Fibroblast of skin of left quadriceps (primary cell): ENCODE results near the gene P2RY2.

ENCODE experiments used
- DNase-seq, 2 experiments: peaks; one replicate each; pipeline ENCODE4 v3.0.0-alpha.2; 2013; ENCODE audit warnings: low read depth in 2 of 2

P2RY2 gene

GRCh38 chr11:73283276-73284000, 65.4 kb downstream of the P2RY2 start:
- no peak for DNase-seq

DNA sequence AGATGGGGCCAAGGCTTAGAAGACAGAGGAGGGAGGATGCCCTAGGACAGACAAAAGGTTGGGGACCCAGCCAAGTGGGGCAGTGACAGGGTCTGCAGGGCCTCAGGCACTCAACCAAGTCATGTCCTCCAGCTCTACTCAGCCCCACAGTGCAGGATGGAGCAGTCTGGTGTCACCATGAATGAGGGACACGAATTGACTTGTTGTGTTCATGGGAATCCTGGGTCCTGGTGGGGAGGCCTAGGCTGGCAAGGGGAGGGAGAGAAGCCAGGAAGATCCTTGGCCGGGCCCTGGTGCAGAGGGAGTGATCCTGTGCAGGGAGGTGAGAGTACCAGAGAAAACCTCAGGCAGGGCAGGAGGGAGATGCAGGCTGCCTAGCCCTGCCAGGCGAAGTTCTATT, 66.0 kb downstream of the P2RY2 start:
- DNase-seq = no peak

DNA sequence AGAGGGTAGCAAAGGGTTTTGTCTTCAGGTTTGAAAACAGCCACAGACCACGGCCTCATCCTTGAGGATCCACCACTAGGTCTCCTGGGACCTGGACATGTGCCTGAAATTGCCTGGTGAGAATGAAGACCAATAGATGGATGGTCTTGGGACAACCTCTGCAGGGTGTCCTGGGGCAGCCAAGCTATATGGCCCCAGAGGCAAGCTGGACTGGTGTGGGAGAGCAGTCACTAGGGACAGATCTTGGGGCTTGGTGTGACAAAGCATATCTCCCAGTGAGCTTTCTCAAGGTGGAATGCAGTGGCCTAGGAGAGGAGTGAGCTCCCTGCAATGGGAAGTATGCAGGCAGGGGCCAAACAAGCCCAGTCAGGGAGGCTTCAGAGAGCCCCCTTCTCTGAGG, 67.6 kb downstream of the P2RY2 start:
- DNase-seq = no peak
